SU-DHL-6 (cell line): Measurements from ENCODE around the gene TEX35.
"Not testable (repeated sequence)": the region's sequence is repeated elsewhere in the genome, so short reads cannot be mapped to it uniquely, and the experiment has no call there.

Experiments
- H2AFZ ChIP-seq: fragments of 200-600 bp; sonication (generic); 2 replicates; pipeline ENCODE4 v1.6.1; 2014; ENCODE audit warnings: low read depth, mild to moderate bottlenecking, moderate library complexity, mixed read lengths, antibody characterized with exemption, low read length; ENCODE audit not compliant: severe bottlenecking
- H3F3A ChIP-seq: fragments of 200-600 bp; shearing (Covaris generic); 2 replicates; pipeline ENCODE4 v1.6.0; 2016; ENCODE audit warnings: antibody characterized with exemption, mild to moderate bottlenecking; ENCODE audit not compliant: insufficient read depth
- H3K27ac ChIP-seq: fragments of 200-600 bp; sonication (generic); 2 replicates; pipeline ENCODE4 v1.5.1; 2016; ENCODE audit warnings: low read depth, mild to moderate bottlenecking, low read length, moderate library complexity, mixed read lengths
- H3K27me3 ChIP-seq: fragments of 200-600 bp; sonication (generic), shearing (Covaris generic); 2 replicates; pipeline ENCODE4 v1.6.0; 2014; ENCODE audit warnings: mild to moderate bottlenecking, low read length
- H3K36me3 ChIP-seq: fragments of 200-600 bp; sonication (generic); 2 replicates; pipeline ENCODE4 v1.6.1; 2014; ENCODE audit warnings: mild to moderate bottlenecking, low read length, mixed read lengths
- H3K4me2 ChIP-seq: fragments of 300-600, 200-600 bp; shearing (Covaris generic), sonication (generic); 2 replicates; pipeline ENCODE4 v1.6.0; 2014; ENCODE audit warnings: low read length, low read depth, mild to moderate bottlenecking; ENCODE audit not compliant: poor library complexity, severe bottlenecking
- H3K4me3 ChIP-seq: fragments of 200-600 bp; sonication (generic); 2 replicates; pipeline ENCODE4 v1.5.1; 2014; ENCODE audit warnings: antibody characterized with exemption, low read length, mild to moderate bottlenecking, mixed read lengths; ENCODE audit not compliant: insufficient read depth, poor library complexity, severe bottlenecking
- H3K79me2 ChIP-seq: fragments of 200-600 bp; sonication (generic); 2 replicates; pipeline ENCODE4 v1.6.1; 2014; ENCODE audit warnings: mild to moderate bottlenecking, low read length, moderate library complexity; ENCODE audit not compliant: insufficient read depth
- H3K9ac ChIP-seq: fragments of 200-600 bp; sonication (generic); 2 replicates; pipeline ENCODE4 v1.7.0; 2014; ENCODE audit warnings: mild to moderate bottlenecking, low read length
- H3K9me2 ChIP-seq: fragments of 200-600 bp; sonication (generic); replicated peaks from 2 replicates; pipeline ENCODE4 v1.6.1; 2014; ENCODE audit warnings: low read length; ENCODE audit not compliant: insufficient read depth
- H3K9me3 ChIP-seq: fragments of 200-600 bp; sonication (generic); 2 replicates; pipeline ENCODE4 v1.6.1; 2014; ENCODE audit warnings: low read length, mixed read lengths; ENCODE audit not compliant: insufficient read depth
- H4K20me1 ChIP-seq: fragments of 200-600 bp; sonication (generic); 2 replicates; pipeline ENCODE4 v1.6.1; 2014; ENCODE audit warnings: low read depth, mild to moderate bottlenecking, antibody characterized with exemption, low read length, moderate library complexity, mixed read lengths
- CTCF ChIP-seq: fragments of 200-600 bp; sonication (generic); IDR thresholded peaks from one replicate; pipeline ENCODE4 v1.5.1; 2017; ENCODE audit warnings: antibody characterized with exemption, mild to moderate bottlenecking, low read length, moderate library complexity; ENCODE audit not compliant: insufficient read depth, poor library complexity, severe bottlenecking
- EZH2phosphoT487 ChIP-seq: fragments of 200-600 bp; sonication (generic), shearing (Covaris generic); conservative IDR thresholded peaks from 2 replicates; pipeline ENCODE4 v1.6.1; 2018; ENCODE audit warnings: mild to moderate bottlenecking, antibody characterized with exemption, low read length, moderate library complexity, mixed read lengths

TEX35 gene

GRCh38 chr1:178551940-178552339 is 39.0 kb downstream of the TEX35 start:
- Histone ChIP-seq H3K79me2 (no peaks in the 10 kb centered on the region; the same call in 1 of the 2 replicates), H3K4me3 (no peak overlapping the region), H4K20me1 (no peaks in the 10 kb centered on the region), H3K4me2 (no peak overlapping the region), H3K27ac (no peak overlapping the region), H3K9me2 (no peaks in the 10 kb centered on the region), H3K9me3 (peaks cover 16% of the 10 kb centered on the region; the same call in 1 of the 2 replicates), H3K36me3 (peaks cover 7% of the 10 kb centered on the region), H3F3A (no peaks in the 10 kb centered on the region; the same call in 1 of the 2 replicates), H3K9ac (no peak overlapping the region), H2AFZ (no peak overlapping the region), H3K27me3 (no peaks in the 10 kb centered on the region)
- no peak for TF ChIP-seq EZH2phosphoT487
- TF ChIP-seq CTCF: no peak

- no peak overlapping the region for H3K4me2 ChIP-seq
- H2AFZ ChIP-seq: no peak overlapping the region
- peaks cover 16% of the 10 kb centered on the region; the same call in 1 of the 2 replicates for H3K9me3 ChIP-seq
- no peak overlapping the region for H3K9ac ChIP-seq
- H3K4me3 ChIP-seq: no peak overlapping the region
- TF ChIP-seq EZH2phosphoT487 (no peak), CTCF (no peak)
- no peaks in the 10 kb centered on the region for H4K20me1 ChIP-seq
- H3F3A ChIP-seq: no peaks in the 10 kb centered on the region; the same call in 1 of the 2 replicates
- H3K27me3 ChIP-seq: no peaks in the 10 kb centered on the region
- H3K27ac ChIP-seq: no peak overlapping the region
- H3K36me3 ChIP-seq: peaks cover 5% of the 10 kb centered on the region
- no peaks in the 10 kb centered on the region for H3K79me2 ChIP-seq
- H3K9me2 ChIP-seq: no peaks in the 10 kb centered on the region
These were observed 39.9 kb downstream of the TEX35 start for GRCh38 chr1:178552856-178553255.

- not testable (repeated sequence) for H3K27me3 ChIP-seq, H3K9me2 ChIP-seq, H3K79me2 ChIP-seq, H4K20me1 ChIP-seq, H2AFZ ChIP-seq, H3K4me3 ChIP-seq, H3K36me3 ChIP-seq, H3K9ac ChIP-seq, H3F3A ChIP-seq, H3K4me2 ChIP-seq, H3K27ac ChIP-seq
- H3K9me3 ChIP-seq: peaks cover 16% of the 10 kb centered on the region; the same call in 1 of the 2 replicates
These were observed 41.4 kb downstream of the TEX35 start for GRCh38 chr1:178554351-178554750.

- not testable (repeated sequence) for H3K4me2 ChIP-seq, H3K9ac ChIP-seq, H3K27me3 ChIP-seq, H3K9me2 ChIP-seq, H3K27ac ChIP-seq, H3K4me3 ChIP-seq, H3F3A ChIP-seq, H2AFZ ChIP-seq, H4K20me1 ChIP-seq, H3K79me2 ChIP-seq, H3K36me3 ChIP-seq
- peaks cover 16% of the 10 kb centered on the region; the same call in 1 of the 2 replicates for H3K9me3 ChIP-seq
These were observed 42.7 kb downstream of the TEX35 start for GRCh38 chr1:178555613-178556012.

GRCh38 chr1:178558816-178559215 is 45.9 kb downstream of the TEX35 start:
- H3K27me3 ChIP-seq, H3K79me2 ChIP-seq, H3K9me3 ChIP-seq, H3K27ac ChIP-seq, H3K36me3 ChIP-seq, H4K20me1 ChIP-seq, H3K4me3 ChIP-seq, H3K4me2 ChIP-seq, H2AFZ ChIP-seq, H3F3A ChIP-seq, H3K9me2 ChIP-seq, H3K9ac ChIP-seq: not testable (repeated sequence)
